ENCODE results near the gene RYK.
A peak's percentile ranks its signal among the peaks of the same experiment; 100 is the strongest.

RYK gene

DNA sequence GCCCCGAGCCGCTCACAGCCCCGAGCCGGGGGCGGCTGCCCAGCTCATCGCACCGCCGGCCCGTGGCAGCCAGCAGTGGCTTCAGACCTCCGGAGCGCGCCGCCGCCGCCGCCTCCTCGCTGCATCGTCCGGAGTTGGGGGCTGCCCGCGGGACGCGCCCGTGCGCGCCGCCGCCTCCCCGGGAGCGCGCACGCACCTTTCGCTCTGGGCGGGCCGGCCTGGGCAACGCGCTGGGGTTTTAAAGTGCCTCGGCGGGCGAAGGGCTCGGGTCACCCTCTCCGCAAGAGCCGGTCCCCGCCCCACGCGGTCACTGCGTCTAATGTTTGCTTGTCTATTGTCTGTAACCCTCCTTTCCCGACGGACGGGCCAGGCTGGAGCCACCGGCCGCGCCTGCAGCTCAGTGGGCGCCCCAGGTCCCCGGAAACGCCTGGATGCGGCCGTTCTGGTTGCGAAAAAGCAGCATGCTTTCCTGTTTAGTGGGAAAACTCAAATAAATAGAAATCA, at the start of gene RYK:
TSS of gene RYK (minus strand) at position 143 of the 504 bp plus-strand sequence. CDS start 205 bp downstream, outside the sequence.
- no peak for TF ChIP-seq CREB1 (IDR thresholded peaks at IDR 0.05; ENCODE audit: low read depth)
- TF ChIP-seq RAD21 (IDR thresholded peaks at IDR 0.05; ENCODE audit: low read depth): no peak
- TF ChIP-seq, protein P1, sequence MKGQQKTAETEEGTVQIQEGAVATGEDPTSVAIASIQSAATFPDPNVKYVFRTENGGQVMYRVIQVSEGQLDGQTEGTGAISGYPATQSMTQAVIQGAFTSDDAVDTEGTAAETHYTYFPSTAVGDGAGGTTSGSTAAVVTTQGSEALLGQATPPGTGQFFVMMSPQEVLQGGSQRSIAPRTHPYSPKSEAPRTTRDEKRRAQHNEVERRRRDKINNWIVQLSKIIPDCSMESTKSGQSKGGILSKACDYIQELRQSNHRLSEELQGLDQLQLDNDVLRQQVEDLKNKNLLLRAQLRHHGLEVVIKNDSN (IDR thresholded peaks at IDR 0.05): no peak
- TF ChIP-seq, protein P2, sequence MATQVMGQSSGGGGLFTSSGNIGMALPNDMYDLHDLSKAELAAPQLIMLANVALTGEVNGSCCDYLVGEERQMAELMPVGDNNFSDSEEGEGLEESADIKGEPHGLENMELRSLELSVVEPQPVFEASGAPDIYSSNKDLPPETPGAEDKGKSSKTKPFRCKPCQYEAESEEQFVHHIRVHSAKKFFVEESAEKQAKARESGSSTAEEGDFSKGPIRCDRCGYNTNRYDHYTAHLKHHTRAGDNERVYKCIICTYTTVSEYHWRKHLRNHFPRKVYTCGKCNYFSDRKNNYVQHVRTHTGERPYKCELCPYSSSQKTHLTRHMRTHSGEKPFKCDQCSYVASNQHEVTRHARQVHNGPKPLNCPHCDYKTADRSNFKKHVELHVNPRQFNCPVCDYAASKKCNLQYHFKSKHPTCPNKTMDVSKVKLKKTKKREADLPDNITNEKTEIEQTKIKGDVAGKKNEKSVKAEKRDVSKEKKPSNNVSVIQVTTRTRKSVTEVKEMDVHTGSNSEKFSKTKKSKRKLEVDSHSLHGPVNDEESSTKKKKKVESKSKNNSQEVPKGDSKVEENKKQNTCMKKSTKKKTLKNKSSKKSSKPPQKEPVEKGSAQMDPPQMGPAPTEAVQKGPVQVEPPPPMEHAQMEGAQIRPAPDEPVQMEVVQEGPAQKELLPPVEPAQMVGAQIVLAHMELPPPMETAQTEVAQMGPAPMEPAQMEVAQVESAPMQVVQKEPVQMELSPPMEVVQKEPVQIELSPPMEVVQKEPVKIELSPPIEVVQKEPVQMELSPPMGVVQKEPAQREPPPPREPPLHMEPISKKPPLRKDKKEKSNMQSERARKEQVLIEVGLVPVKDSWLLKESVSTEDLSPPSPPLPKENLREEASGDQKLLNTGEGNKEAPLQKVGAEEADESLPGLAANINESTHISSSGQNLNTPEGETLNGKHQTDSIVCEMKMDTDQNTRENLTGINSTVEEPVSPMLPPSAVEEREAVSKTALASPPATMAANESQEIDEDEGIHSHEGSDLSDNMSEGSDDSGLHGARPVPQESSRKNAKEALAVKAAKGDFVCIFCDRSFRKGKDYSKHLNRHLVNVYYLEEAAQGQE (IDR thresholded peaks at IDR 0.05; ENCODE audit: low read depth): no peak
- TF ChIP-seq NFIC (IDR thresholded peaks at IDR 0.05): no peak
- TF ChIP-seq TEAD4 (IDR thresholded peaks at IDR 0.05): no peak
- TF ChIP-seq, protein P3, sequence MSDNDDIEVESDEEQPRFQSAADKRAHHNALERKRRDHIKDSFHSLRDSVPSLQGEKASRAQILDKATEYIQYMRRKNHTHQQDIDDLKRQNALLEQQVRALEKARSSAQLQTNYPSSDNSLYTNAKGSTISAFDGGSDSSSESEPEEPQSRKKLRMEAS (IDR thresholded peaks at IDR 0.05): peak; percentile 84
- no peak for TF ChIP-seq EP300 (IDR thresholded peaks at IDR 0.05; ENCODE audit: borderline replicate concordance)
- peak; percentile 70; the same call in 1 of the 2 replicates for TF ChIP-seq TAF1 (IDR thresholded peaks at IDR 0.05; ENCODE audit: low read depth)
- no peak; the same call in 1 of the 2 replicates for TF ChIP-seq YY1 (IDR thresholded peaks at IDR 0.05; ENCODE audit: low read depth)
- peak; percentile 48; the same call in 1 of the 2 replicates for TF ChIP-seq CEBPB (IDR thresholded peaks at IDR 0.05)
- no peak for TF ChIP-seq FOXM1 (IDR thresholded peaks at IDR 0.05; ENCODE audit: borderline replicate concordance, low read depth)
- TF ChIP-seq TCF12 (IDR thresholded peaks at IDR 0.05; ENCODE audit: low read depth): no peak

DNA sequence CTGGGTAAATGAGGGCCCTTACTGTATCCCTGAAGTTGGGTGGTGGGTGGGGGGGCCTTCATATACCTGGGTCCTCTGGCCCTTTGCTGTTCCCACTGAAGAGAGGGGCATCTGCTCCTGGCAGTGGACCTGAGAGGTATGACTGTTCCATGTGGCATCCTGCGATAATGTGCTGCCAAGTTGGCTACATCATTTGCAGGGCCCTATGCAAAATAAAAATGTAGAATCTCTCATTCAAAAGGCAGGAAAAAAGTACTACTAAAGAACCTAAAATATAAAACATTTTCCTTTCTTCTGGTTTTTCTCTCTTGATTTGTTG, 49.2 kb upstream of the RYK start:
- TF ChIP-seq EGR1 (IDR thresholded peaks at IDR 0.05) (no peak), TAF1 (IDR thresholded peaks at IDR 0.05; ENCODE audit: low read depth) (no peak), RAD21 (IDR thresholded peaks at IDR 0.05; ENCODE audit: low read depth) (no peak)
- TF ChIP-seq, protein P3 (IDR thresholded peaks at IDR 0.05): no peak

DNA sequence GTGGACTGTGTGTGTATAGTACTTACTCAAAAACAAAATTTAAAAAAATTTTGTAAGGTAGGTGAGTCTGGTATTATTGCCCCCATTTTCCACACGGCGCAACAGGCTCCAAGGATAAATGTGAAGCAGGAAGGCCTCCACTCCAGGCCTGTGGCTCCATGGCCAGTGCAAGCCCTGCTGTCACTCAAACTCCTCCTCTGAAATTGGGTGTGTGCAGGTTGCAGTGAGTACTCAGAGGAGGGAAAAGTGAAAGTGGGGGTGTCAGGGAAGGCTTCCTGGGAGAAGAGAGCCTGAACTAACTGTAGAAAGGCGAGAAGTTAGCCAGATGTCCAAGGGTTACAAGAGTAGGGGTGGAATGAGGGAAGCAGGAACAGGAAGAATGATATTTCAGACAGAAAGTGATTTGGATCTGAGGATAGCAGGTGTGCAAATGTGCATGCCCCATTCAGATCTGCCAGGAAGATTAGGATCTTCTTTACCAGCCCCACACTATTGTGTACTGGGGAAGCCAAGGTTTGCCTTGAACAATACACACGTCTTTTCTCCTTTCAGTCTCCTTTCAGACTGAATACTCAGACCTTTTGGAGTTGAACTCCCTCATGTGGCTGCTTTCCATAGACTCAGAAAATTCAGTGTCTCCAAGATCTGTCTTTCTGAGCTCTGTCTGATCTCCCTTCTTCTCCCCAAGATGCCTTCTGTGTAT, 48.7 kb upstream of the RYK start:
- TF ChIP-seq TEAD4 (IDR thresholded peaks at IDR 0.05) (no peak), ZBTB7A (IDR thresholded peaks at IDR 0.05; ENCODE audit: low read depth) (no peak), RAD21 (IDR thresholded peaks at IDR 0.05; ENCODE audit: low read depth) (peak; percentile 79)
- TF ChIP-seq, protein P2 (IDR thresholded peaks at IDR 0.05; ENCODE audit: low read depth): no peak
- TF ChIP-seq, protein P3 (IDR thresholded peaks at IDR 0.05): no peak
- TF ChIP-seq, protein P1 (IDR thresholded peaks at IDR 0.05): no peak

DNA sequence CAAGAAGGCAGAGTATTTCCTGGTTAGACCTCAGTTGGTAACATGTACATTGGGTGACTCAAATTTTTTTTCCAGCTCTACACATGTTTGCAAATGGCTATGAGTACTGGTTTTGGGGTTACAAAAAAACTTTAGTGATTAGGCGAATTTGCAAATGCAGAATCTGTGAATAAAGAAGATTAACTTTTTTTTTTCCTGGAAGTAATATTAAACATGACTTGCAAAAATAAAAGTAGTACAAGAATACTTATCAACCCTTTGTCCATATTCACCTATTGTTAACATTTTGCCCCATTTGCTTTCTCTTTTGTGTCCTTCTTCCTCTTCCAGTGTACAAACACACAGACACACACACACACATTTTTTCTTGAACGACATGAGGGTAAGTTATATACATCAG, 47.6 kb upstream of the RYK start:
- TF ChIP-seq RAD21 (IDR thresholded peaks at IDR 0.05; ENCODE audit: low read depth) (no peak), EGR1 (IDR thresholded peaks at IDR 0.05) (no peak), YY1 (IDR thresholded peaks at IDR 0.05; ENCODE audit: low read depth) (no peak), TAF1 (IDR thresholded peaks at IDR 0.05; ENCODE audit: low read depth) (no peak), NFIC (IDR thresholded peaks at IDR 0.05) (no peak), CREB1 (IDR thresholded peaks at IDR 0.05; ENCODE audit: low read depth) (no peak), TCF12 (IDR thresholded peaks at IDR 0.05; ENCODE audit: low read depth) (no peak), FOXM1 (IDR thresholded peaks at IDR 0.05; ENCODE audit: borderline replicate concordance, low read depth) (no peak), CEBPB (IDR thresholded peaks at IDR 0.05) (no peak), TEAD4 (IDR thresholded peaks at IDR 0.05) (no peak), EP300 (IDR thresholded peaks at IDR 0.05; ENCODE audit: borderline replicate concordance) (no peak), ZBTB7A (IDR thresholded peaks at IDR 0.05; ENCODE audit: low read depth) (no peak)
- TF ChIP-seq, protein P2 (IDR thresholded peaks at IDR 0.05; ENCODE audit: low read depth): no peak
- TF ChIP-seq, protein P3 (IDR thresholded peaks at IDR 0.05): no peak
- TF ChIP-seq, protein P1 (IDR thresholded peaks at IDR 0.05): no peak

Data from Ishikawa (cell line).